Measurements from ENCODE around the gene TOR1AIP1. TPM values are rescaled to one million over a fixed set of nuclear protein-coding genes. Genes with fewer than 3 reads are reported as not detected.
"Not testable (repeated sequence)": the region's sequence is repeated elsewhere in the genome, so short reads cannot be mapped to it uniquely, and the experiment has no call there.

TOR1AIP1 gene
- 100 to 1,000 TPM in 3 of 4 donors, 10 to 100 TPM in 1; 91.1 to 116 (median 104) TPM for total RNA-seq

- H3K27me3 ChIP-seq: no peaks in the 10 kb centered on the region
- H3K4me1 ChIP-seq: peaks cover 0 to 27% of the 10 kb centered on the region in 2 donors
- H3K9me3 ChIP-seq: no peaks in the 10 kb centered on the region
- DNase-seq: peak; percentile 97 to 98
- peaks cover 4 to 11% of the 10 kb centered on the region in 2 donors for H3K36me3 ChIP-seq
- 0% methylated on average over 26 to 52 of the region's 72 CpGs for WGBS, 2 donors
- TF ChIP-seq POLR2A (IDR thresholded peaks at IDR 0.05) (peak; percentile 56 to 98), CTCF (IDR thresholded peaks at IDR 0.05) (peak; percentile 23 to 68 (median 58))
- peak within 1 kb of the TSS; percentile 98 to 100 (median 100) for H3K27ac ChIP-seq
- intact Hi-C loops (cut with DNase I): loop anchor here (5.0 kb wide), 1 partner anchor 70 kb away; the partner anchor contains the start of gene CEP350
- peak within 1 kb of the TSS; percentile 24 to 78 (median 76) for H3K4me3 ChIP-seq (replicated peaks in 1 of 3)
These were observed at the start of gene TOR1AIP1 for GRCh38 chr1:179882253-179883039. TOR1AIP1 (plus strand) TSS chr1:179882285; CDS start chr1:179882503, 218 bp downstream.

DNA sequence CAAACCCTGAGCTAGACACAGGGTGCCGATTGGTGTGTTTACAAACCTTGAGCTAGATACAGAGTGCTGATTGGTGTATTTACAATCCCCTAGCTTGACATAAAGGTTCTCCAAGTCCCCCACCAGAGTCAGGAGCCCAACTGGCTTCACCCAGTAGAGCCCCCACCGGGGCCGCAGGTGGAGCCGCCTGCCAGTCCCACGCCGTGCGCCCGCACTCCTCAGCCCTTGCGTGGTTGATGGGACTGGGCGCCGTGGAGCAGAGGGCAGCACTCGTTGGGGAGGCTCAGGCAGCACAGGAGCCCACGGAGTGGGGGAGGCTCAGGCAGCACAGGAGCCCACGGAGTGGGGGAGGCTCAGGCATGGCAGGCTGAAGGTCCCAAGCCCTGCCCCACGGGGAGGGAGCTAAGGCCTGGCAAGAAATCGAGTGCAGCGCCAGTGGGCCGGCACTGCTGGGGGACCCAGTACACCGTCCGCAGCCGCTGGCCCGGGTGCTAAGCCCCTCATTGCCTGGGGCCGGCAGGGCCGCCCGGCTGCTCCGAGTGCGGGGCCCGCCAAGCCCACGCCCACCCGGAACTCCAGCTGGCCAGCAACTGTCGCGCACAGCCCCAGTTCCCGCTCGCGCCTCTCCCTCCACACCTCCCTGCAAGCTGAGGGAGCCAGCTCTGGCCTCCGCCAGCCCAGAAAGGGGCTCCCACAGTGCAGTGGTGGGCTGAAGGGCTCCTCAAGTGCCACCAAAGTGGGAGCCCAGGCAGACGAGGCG is 45.2 kb upstream of the TOR1AIP1 start:
- intact Hi-C loops (cut with DNase I); H3K9me3 ChIP-seq; H3K36me3 ChIP-seq; H3K27me3 ChIP-seq; H3K27ac ChIP-seq; H3K4me3 ChIP-seq (replicated peaks in 1 of 3); H3K4me1 ChIP-seq; DNase-seq: not testable (repeated sequence)
- WGBS, 2 donors: 92 to 98% methylated on average over 9 to 14 of the region's 38 CpGs

DNA sequence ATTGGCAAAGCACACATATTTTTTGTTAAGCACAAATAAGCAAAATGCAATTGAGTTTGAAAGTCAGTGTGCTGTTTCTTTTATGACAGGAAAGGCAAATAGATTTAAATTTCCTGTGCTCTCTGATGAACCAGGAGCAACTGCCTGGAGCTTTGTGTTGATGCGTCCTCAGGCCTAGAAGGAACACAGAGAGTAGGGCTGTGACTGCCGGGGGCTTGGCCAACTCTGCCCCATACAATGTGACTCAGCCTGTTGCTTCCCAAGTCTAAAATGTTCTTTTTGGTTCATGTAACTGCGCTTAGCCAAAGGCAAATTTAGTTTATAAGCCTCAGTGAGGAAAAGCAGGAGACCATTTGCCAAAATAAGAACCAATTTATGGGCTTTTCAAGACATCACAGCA is 42.0 kb upstream of the TOR1AIP1 start:
- no peaks in the 10 kb centered on the region for H3K4me1 ChIP-seq
- no peak for DNase-seq
- no peaks in the 10 kb centered on the region for H3K27me3 ChIP-seq
- H3K9me3 ChIP-seq: no peaks in the 10 kb centered on the region
- no peak overlapping the region for H3K4me3 ChIP-seq (replicated peaks in 1 of 3)
- intact Hi-C loops (cut with DNase I): no loop called here
- no peak for TF ChIP-seq CTCF (IDR thresholded peaks at IDR 0.05)
- 85 to 88% methylated on average over 3 of the region's 3 CpGs for WGBS, 2 donors
- H3K27ac ChIP-seq: no peak overlapping the region
- peaks cover 0 to under 1% of the 10 kb centered on the region in 2 donors for H3K36me3 ChIP-seq

DNA sequence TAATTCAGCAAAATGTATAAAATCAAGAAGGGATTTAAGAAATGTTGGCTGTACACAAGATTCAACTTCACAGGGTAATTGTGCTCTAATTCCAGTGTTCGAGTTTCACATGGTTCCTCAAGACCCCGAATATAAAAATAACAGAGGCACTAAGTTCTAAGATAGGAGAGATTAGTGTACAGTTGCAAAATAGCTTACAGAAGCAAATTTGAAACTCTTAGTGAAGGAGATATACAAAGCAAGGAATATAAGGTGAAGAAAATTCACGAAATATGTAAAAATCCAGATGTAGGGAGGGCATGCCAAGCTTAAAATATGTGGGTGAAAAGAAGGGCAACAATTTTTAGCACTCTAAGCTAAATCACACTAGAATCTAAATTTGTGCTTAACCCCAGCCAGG is 33.9 kb upstream of the TOR1AIP1 start:
- WGBS, 2 donors: 92 to 96% methylated on average over 3 of the region's 3 CpGs
- no peaks in the 10 kb centered on the region for H3K4me1 ChIP-seq
- no peaks in the 10 kb centered on the region for H3K9me3 ChIP-seq
- intact Hi-C loops (cut with DNase I): no loop called here
- no peak for DNase-seq
- no peak overlapping the region for H3K27ac ChIP-seq
- H3K4me3 ChIP-seq (replicated peaks in 1 of 3): no peak overlapping the region
- TF ChIP-seq POLR2A (IDR thresholded peaks at IDR 0.05) (no peak), CTCF (IDR thresholded peaks at IDR 0.05) (no peak)
- H3K36me3 ChIP-seq: peaks cover 26 to 42% of the 10 kb centered on the region in 2 donors
- no peaks in the 10 kb centered on the region for H3K27me3 ChIP-seq

DNA sequence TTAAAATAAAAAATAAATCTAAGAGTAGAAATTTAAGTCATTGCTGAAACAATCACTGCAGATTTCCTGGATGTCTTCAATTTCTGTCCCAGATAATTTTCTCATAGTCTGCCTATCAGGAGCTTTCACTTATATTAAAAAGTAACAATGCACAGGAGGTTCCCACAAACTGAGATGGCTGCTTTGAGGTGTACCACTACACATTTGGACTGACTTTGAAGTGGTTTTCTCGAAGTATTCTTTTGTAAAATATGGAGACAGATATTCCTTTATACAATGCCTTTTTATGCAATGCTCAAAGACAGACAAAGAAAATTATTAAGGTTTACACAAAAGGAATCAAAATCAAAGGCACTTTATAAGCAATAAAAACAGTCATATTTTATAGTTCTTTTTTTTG is 29.0 kb upstream of the TOR1AIP1 start:
- H3K36me3 ChIP-seq: peaks cover 14 to 27% of the 10 kb centered on the region in 2 donors
- no peaks in the 10 kb centered on the region for H3K27me3 ChIP-seq
- H3K4me1 ChIP-seq: no peaks in the 10 kb centered on the region
- intact Hi-C loops (cut with DNase I): no loop called here
- no peak overlapping the region for H3K27ac ChIP-seq
- H3K4me3 ChIP-seq (replicated peaks in 1 of 3): no peak overlapping the region
- no peak for DNase-seq
- no peaks in the 10 kb centered on the region for H3K9me3 ChIP-seq
- TF ChIP-seq POLR2A (IDR thresholded peaks at IDR 0.05) (no peak), CTCF (IDR thresholded peaks at IDR 0.05) (no peak)
- WGBS, 2 donors: 83 to 95% methylated on average over 1 of the region's 1 CpG

DNA sequence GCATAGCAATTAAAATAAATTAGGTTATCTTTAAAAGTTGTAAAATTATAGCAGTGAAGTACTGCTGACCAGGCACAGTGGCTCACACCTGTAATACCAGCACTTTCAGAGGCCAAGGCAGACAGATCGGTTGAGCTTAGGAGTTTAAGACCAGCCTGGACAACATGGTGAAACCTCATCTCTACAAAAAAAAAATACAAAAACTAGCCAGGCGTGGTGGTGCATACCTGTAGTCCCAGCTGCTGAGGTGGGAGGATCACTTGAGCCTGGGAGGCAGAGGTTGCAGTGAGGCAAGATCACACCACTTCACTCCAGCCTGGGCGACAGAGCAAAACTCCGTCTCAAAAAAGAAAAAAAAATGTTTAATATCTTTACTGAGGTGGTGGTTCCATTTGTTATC is 26.3 kb upstream of the TOR1AIP1 start:
- DNase-seq; intact Hi-C loops (cut with DNase I): not testable (repeated sequence)

More for the DNA sequence above, 26.3 kb upstream of the TOR1AIP1 start:
- H3K4me3 ChIP-seq (replicated peaks in 1 of 3); H3K27me3 ChIP-seq; H3K27ac ChIP-seq; H3K4me1 ChIP-seq; H3K9me3 ChIP-seq: not testable (repeated sequence)
- peaks cover 8 to 12% of the 10 kb centered on the region in 2 donors for H3K36me3 ChIP-seq
- WGBS, 2 donors: 91 to 97% methylated on average over 4 of the region's 4 CpGs
